Gastrocnemius medialis (tissue), 4 donors: ENCODE data around the gene ADCYAP1R1.

ENCODE experiments used
- CTCF ChIP-seq, 5 experiments: fragments of 450-650 bp in 3 of 5; fragments of 200-600 bp in 2 of 5; sonication (generic) in 2 of 5; IDR thresholded peaks in 4 of 5; conservative IDR thresholded peaks in 1 of 5; 1 replicate in 4 of 5; 2 replicates in 1 of 5; pipeline ENCODE4 v1.5.1; 2016 to 2019; ENCODE audit warnings: antibody characterized with exemption in 5 of 5, mild to moderate bottlenecking in 3 of 5, moderate library complexity in 3 of 5
- POLR2A ChIP-seq, 2 donors: fragments of 450-650 bp; IDR thresholded peaks; one replicate each; pipeline ENCODE4 v1.6.1; 2017; ENCODE audit warnings: antibody characterized with exemption in 2 of 2, mild to moderate bottlenecking in 2 of 2, moderate library complexity in 2 of 2

GRCh38 chr7:31151849-31152248 is 99.7 kb downstream of the ADCYAP1R1 start:
- TF ChIP-seq CTCF (IDR thresholded peaks at IDR 0.05 in 4 of 5, conservative IDR thresholded peaks at IDR 0.05 in 1 of 5) (no peak), POLR2A (IDR thresholded peaks at IDR 0.05) (no peak)
